ENCODE measurements around the gene HUS1B.

DNA sequence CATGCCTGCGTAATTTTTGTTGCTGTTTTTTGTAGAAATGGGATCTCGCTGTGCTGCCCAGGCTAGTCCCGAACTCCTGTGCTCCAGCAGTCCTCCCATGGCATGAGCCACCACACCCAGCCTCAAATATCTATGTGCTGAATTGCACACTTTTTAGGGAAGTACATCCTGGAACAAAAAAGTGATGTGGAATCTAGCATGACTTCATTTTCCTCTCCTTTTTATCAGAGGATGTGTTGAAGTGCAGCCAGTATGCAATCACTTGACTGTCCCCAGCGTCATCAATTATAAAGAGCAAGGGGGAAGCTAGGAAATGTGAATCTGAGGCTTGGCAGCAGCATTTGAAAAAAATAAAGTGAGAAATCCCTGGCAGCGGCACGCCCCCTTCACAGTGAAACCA, 42.4 kb upstream of the HUS1B start:
- TF ChIP-seq, protein P1, sequence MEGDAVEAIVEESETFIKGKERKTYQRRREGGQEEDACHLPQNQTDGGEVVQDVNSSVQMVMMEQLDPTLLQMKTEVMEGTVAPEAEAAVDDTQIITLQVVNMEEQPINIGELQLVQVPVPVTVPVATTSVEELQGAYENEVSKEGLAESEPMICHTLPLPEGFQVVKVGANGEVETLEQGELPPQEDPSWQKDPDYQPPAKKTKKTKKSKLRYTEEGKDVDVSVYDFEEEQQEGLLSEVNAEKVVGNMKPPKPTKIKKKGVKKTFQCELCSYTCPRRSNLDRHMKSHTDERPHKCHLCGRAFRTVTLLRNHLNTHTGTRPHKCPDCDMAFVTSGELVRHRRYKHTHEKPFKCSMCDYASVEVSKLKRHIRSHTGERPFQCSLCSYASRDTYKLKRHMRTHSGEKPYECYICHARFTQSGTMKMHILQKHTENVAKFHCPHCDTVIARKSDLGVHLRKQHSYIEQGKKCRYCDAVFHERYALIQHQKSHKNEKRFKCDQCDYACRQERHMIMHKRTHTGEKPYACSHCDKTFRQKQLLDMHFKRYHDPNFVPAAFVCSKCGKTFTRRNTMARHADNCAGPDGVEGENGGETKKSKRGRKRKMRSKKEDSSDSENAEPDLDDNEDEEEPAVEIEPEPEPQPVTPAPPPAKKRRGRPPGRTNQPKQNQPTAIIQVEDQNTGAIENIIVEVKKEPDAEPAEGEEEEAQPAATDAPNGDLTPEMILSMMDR (IDR thresholded peaks at IDR 0.05), result no peak
- TF ChIP-seq POLR2A (IDR thresholded peaks at IDR 0.05), result no peak

Data from tibial nerve (tissue), 3 donors.